SK-N-SH (cell line): ENCODE measurements around the gene PFKFB2. TPM values are rescaled to one million over a fixed set of nuclear protein-coding genes. Genes with fewer than 3 reads are reported as not detected.
A peak's percentile ranks its signal among the peaks of the same experiment; 100 is the strongest.

Experiments used
- CTCF ChIA-PET: fragments of 300-600, 350-600 bp; formaldehyde crosslinking; extraction: SDS; loops from one replicate; lab custom pipeline; 2021; lab: Yijun Ruan, JAX
- POLR2A ChIA-PET: fragments of 350-600 bp; sonication (Branson Sonifier 250); formaldehyde crosslinking; extraction: SDS; loops from one replicate; lab custom pipeline; 2020; ENCODE audit warnings: antibody characterized with exemption, inconsistent platforms; lab: Yijun Ruan, JAX
- DNase-seq: peaks from one replicate; pipeline ENCODE4 v3.0.0; 2012
- H2AFZ ChIP-seq: fragments of 200-600 bp; sonication (generic); 2 replicates; pipeline ENCODE4 v1.8.1; 2016; ENCODE audit warnings: antibody characterized with exemption, mild to moderate bottlenecking, low read depth
- H3F3A ChIP-seq: fragments of 200-600 bp; sonication (generic); replicated peaks from 2 replicates; pipeline ENCODE3; 2016; ENCODE audit warnings: antibody characterized with exemption, mild to moderate bottlenecking; ENCODE audit not compliant: insufficient read depth
- H3K27ac ChIP-seq, 2 experiments: fragments of 200-500 bp in 1 of 2; fragments of 200-600 bp in 1 of 2; sonication (Bioruptor generic) in 1 of 2; sonication (generic), shearing (Covaris generic) in 1 of 2; 2 replicates each; pipeline versions ENCODE4 v1.5.1 to v1.6.1; 2014 to 2016; ENCODE audit warnings: low read depth in 2 of 2, inconsistent platforms in 1 of 2, low read length in 1 of 2, mild to moderate bottlenecking in 1 of 2, mixed read lengths in 1 of 2
- H3K27me3 ChIP-seq: fragments of 200-600 bp; sonication (generic), shearing (Covaris generic); 2 replicates; pipeline ENCODE4 v1.6.1; 2016; ENCODE audit warnings: mixed run types; ENCODE audit not compliant: insufficient read depth
- H3K36me3 ChIP-seq, 2 experiments: fragments of 200-500 bp in 1 of 2; fragments of 200-600 bp in 1 of 2; sonication (Bioruptor generic) in 1 of 2; sonication (generic) in 1 of 2; replicated peaks in 1 of 2; 2 replicates each; pipeline versions ENCODE3 to v1.5.1; 2014 to 2016; ENCODE audit warnings: low read length in 1 of 2, mild to moderate bottlenecking in 1 of 2; ENCODE audit not compliant: insufficient read depth in 2 of 2, control insufficient read depth in 1 of 2
- H3K4me1 ChIP-seq, 2 experiments: fragments of 200-500 bp in 1 of 2; fragments of 200-600 bp in 1 of 2; sonication (Bioruptor generic) in 1 of 2; sonication (generic), shearing (Covaris generic) in 1 of 2; 2 replicates each; pipeline versions ENCODE4 v1.5.1 to v1.6.1; 2014 to 2016; ENCODE audit warnings: low read depth in 1 of 2, low read length in 1 of 2, mixed run types in 1 of 2; ENCODE audit not compliant: insufficient read depth in 2 of 2, control insufficient read depth in 1 of 2
- H3K4me2 ChIP-seq: fragments of 200-600 bp; sonication (generic), shearing (Covaris generic); 2 replicates; pipeline ENCODE4 v1.6.1; 2017; ENCODE audit warnings: mixed run types
- H3K4me3 ChIP-seq, 2 experiments: fragments of 200-500 bp in 1 of 2; fragments of 200-600 bp in 1 of 2; sonication (Bioruptor generic) in 1 of 2; sonication (generic), shearing (Covaris generic) in 1 of 2; 2 replicates each; pipeline versions ENCODE4 v1.5.1 to v1.8.1; 2014 to 2016; ENCODE audit warnings: low read depth in 2 of 2, inconsistent platforms in 1 of 2, low read length in 1 of 2, mild to moderate bottlenecking in 1 of 2, mixed read lengths in 1 of 2, moderate library complexity in 1 of 2
- H3K79me2 ChIP-seq: fragments of 200-600 bp; sonication (generic); 2 replicates; pipeline ENCODE4 v1.8.1; 2017; ENCODE audit warnings: mild to moderate bottlenecking; ENCODE audit not compliant: insufficient read depth
- H3K9ac ChIP-seq: fragments of 200-600 bp; sonication (generic); 2 replicates; pipeline ENCODE4 v1.6.1; 2017; ENCODE audit warnings: mixed run types
- H3K9me2 ChIP-seq: fragments of 200-600 bp; sonication (generic); 2 replicates; pipeline ENCODE4 v1.6.1; 2017; ENCODE audit warnings: mixed run types
- H3K9me3 ChIP-seq: fragments of 200-600 bp; sonication (generic); 2 replicates; pipeline ENCODE4 v1.6.1; 2017; ENCODE audit warnings: mixed run types, mild to moderate bottlenecking, moderate library complexity
- H4K20me1 ChIP-seq: fragments of 200-600 bp; sonication (generic); 2 replicates; pipeline ENCODE4 v1.6.1; 2017; ENCODE audit warnings: mild to moderate bottlenecking, mixed run types; ENCODE audit not compliant: insufficient read depth
- ELF1 ChIP-seq: IDR thresholded peaks from 2 replicates; pipeline ENCODE4 v1.4.0; 2012
- EZH2phosphoT487 ChIP-seq: fragments of 200-600 bp; sonication (generic); IDR thresholded peaks from 2 replicates; pipeline ENCODE4 v1.6.1; 2017; ENCODE audit warnings: low read depth, mixed run types, mild to moderate bottlenecking, antibody characterized with exemption, moderate library complexity, borderline replicate concordance
- FOSL2 ChIP-seq: IDR thresholded peaks from 2 replicates; pipeline ENCODE4 v1.4.0; 2012; ENCODE audit warnings: low read depth, mild to moderate bottlenecking, moderate library complexity, borderline replicate concordance
- GABPA ChIP-seq: IDR thresholded peaks from 2 replicates; pipeline ENCODE4 v1.4.0; 2012; ENCODE audit warnings: low read depth, mild to moderate bottlenecking
- MAX ChIP-seq: IDR thresholded peaks from 2 replicates; pipeline ENCODE4 v1.4.0; 2012; ENCODE audit warnings: low read depth
- NFIC ChIP-seq: IDR thresholded peaks from 2 replicates; pipeline ENCODE4 v1.4.0; 2012; ENCODE audit warnings: borderline replicate concordance
- NRF1 ChIP-seq: IDR thresholded peaks from 2 replicates; pipeline ENCODE4 v1.6.1; 2012; ENCODE audit warnings: low read depth, mild to moderate bottlenecking, low read length
- PBX3 ChIP-seq: IDR thresholded peaks from 2 replicates; pipeline ENCODE4; 2012
- RAD21 ChIP-seq: IDR thresholded peaks from 2 replicates; pipeline ENCODE4 v1.6.1; 2012; ENCODE audit warnings: mild to moderate bottlenecking, low read length
- RCOR1 ChIP-seq: fragments of 150-350 bp; IDR thresholded peaks from 2 replicates; pipeline ENCODE4 v1.6.1; 2017; ENCODE audit warnings: antibody characterized with exemption, low read length
- RFX5 ChIP-seq: IDR thresholded peaks from 2 replicates; pipeline ENCODE4 v1.6.1; 2012; ENCODE audit warnings: mild to moderate bottlenecking, improper control_type of control experiment, low read length
- RXRA ChIP-seq: IDR thresholded peaks from 2 replicates; pipeline ENCODE4 v1.4.0; 2012; ENCODE audit warnings: low read depth, mild to moderate bottlenecking, borderline replicate concordance
- SIN3A ChIP-seq: IDR thresholded peaks from 2 replicates; pipeline ENCODE4 v1.6.1; 2012; ENCODE audit warnings: low read depth, mild to moderate bottlenecking, low read length, moderate library complexity, borderline replicate concordance
- SMC3 ChIP-seq: IDR thresholded peaks from 2 replicates; pipeline ENCODE4 v1.6.1; 2012; ENCODE audit warnings: low read depth, low read length, improper control_type of control experiment
- ZBTB33 ChIP-seq: IDR thresholded peaks from 2 replicates; pipeline ENCODE4 v1.4.0; 2012; ENCODE audit warnings: low read depth, borderline replicate concordance
- WGBS: methylation state at CpG from one replicate; pipeline ENCODE4 v1.1.6; 2017; ENCODE audit warnings: low lambda C conversion rate; 5-methylcytosine and 5-hydroxymethylcytosine counted together
- polyA plus RNA-seq, 3 experiments: library from polyadenylated mRNA; depleted of rRNA; stranded (reverse); fragments of >200 nt; gene quantifications; 2 replicates each; pipeline ENCODE4 v1.2.3, GENCODE V29; 2012
- TF ChIP-seq, protein P1 (sequence below): fragments of 150-350 bp; IDR thresholded peaks from 2 replicates; pipeline ENCODE4 v1.6.1; 2017; ENCODE audit warnings: antibody characterized with exemption, low read length, low read depth, borderline replicate concordance
- TF ChIP-seq, protein P2 (sequence below): fragments of 200-600 bp; sonication (generic); IDR thresholded peaks from 2 replicates; pipeline ENCODE4 v1.6.1; 2017; ENCODE audit warnings: antibody characterized with exemption, mild to moderate bottlenecking, moderate library complexity
- TF ChIP-seq, protein P3 (sequence below): IDR thresholded peaks from 2 replicates; pipeline ENCODE4 v1.6.1; 2012; ENCODE audit warnings: mild to moderate bottlenecking, low read depth, low read length, moderate library complexity
- TF ChIP-seq, protein P4 (sequence below): fragments of 150-350 bp; IDR thresholded peaks from 2 replicates; pipeline ENCODE4 v1.6.1; 2016; ENCODE audit warnings: mild to moderate bottlenecking, low read depth, low read length

The PFKFB2 gene
- polyA plus RNA-seq, 1 of the 3 experiments (the other 2 are of a cell fraction), result 1.8 TPM

DNA sequence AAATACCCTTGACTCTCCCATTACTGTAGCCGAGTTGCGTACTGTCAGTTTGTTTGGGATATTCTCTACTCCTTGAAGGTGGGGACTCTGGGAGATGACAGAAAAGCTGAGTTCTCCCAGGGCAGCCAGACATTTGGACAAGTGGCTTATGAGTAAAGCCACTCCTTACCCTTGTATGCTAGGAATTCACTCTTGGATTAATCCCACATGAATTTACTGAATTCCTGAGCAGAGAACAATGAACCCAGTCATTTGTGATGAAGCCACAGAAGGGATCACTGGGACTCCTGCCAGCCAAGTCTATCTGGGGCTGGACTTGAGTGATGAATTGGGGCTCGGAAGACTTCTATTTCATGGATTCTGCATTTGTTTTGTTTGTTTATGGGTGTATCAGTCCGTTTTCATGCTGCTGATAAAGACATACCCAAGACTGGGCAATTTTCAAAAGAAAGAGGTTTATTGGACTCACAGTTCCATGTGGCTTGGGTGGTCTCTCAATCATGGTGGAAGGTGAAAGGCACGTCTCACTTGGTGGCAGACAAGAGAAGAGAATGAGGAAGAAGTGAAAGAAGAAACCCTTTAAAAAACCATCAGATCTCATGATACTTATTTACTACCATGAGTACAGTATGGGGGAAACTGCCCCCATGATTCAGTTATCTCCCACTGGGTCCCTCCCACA is 45.6 kb upstream of the PFKFB2 start:
- WGBS, result 15% methylated on average over 3 of the region's 5 CpGs
- no peaks in the 10 kb centered on the region for H3K79me2 ChIP-seq
- no peak for TF ChIP-seq SMC3
- TF ChIP-seq, protein P1, sequence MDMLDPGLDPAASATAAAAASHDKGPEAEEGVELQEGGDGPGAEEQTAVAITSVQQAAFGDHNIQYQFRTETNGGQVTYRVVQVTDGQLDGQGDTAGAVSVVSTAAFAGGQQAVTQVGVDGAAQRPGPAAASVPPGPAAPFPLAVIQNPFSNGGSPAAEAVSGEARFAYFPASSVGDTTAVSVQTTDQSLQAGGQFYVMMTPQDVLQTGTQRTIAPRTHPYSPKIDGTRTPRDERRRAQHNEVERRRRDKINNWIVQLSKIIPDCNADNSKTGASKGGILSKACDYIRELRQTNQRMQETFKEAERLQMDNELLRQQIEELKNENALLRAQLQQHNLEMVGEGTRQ, result no peak
- peak; percentile 29; the same call in 1 of the 2 replicates for TF ChIP-seq RXRA
- peak; percentile 96 for TF ChIP-seq NFIC
- TF ChIP-seq, protein P2, sequence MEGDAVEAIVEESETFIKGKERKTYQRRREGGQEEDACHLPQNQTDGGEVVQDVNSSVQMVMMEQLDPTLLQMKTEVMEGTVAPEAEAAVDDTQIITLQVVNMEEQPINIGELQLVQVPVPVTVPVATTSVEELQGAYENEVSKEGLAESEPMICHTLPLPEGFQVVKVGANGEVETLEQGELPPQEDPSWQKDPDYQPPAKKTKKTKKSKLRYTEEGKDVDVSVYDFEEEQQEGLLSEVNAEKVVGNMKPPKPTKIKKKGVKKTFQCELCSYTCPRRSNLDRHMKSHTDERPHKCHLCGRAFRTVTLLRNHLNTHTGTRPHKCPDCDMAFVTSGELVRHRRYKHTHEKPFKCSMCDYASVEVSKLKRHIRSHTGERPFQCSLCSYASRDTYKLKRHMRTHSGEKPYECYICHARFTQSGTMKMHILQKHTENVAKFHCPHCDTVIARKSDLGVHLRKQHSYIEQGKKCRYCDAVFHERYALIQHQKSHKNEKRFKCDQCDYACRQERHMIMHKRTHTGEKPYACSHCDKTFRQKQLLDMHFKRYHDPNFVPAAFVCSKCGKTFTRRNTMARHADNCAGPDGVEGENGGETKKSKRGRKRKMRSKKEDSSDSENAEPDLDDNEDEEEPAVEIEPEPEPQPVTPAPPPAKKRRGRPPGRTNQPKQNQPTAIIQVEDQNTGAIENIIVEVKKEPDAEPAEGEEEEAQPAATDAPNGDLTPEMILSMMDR, result no peak
- TF ChIP-seq GABPA, result 0 out of 2 replicates have a peak, but pooled peaks have one; percentile 24
- TF ChIP-seq NRF1, result no peak
- TF ChIP-seq, protein P3, sequence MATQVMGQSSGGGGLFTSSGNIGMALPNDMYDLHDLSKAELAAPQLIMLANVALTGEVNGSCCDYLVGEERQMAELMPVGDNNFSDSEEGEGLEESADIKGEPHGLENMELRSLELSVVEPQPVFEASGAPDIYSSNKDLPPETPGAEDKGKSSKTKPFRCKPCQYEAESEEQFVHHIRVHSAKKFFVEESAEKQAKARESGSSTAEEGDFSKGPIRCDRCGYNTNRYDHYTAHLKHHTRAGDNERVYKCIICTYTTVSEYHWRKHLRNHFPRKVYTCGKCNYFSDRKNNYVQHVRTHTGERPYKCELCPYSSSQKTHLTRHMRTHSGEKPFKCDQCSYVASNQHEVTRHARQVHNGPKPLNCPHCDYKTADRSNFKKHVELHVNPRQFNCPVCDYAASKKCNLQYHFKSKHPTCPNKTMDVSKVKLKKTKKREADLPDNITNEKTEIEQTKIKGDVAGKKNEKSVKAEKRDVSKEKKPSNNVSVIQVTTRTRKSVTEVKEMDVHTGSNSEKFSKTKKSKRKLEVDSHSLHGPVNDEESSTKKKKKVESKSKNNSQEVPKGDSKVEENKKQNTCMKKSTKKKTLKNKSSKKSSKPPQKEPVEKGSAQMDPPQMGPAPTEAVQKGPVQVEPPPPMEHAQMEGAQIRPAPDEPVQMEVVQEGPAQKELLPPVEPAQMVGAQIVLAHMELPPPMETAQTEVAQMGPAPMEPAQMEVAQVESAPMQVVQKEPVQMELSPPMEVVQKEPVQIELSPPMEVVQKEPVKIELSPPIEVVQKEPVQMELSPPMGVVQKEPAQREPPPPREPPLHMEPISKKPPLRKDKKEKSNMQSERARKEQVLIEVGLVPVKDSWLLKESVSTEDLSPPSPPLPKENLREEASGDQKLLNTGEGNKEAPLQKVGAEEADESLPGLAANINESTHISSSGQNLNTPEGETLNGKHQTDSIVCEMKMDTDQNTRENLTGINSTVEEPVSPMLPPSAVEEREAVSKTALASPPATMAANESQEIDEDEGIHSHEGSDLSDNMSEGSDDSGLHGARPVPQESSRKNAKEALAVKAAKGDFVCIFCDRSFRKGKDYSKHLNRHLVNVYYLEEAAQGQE, result no peak
- no peak for TF ChIP-seq ZBTB33
- TF ChIP-seq SIN3A, result peak; percentile 40; the same call in 1 of the 2 replicates
- peak; percentile 49; the same call in 1 of the 2 replicates for TF ChIP-seq MAX
- no peak for TF ChIP-seq ELF1
- peak; percentile 68; the same call in 1 of the 2 replicates for TF ChIP-seq FOSL2
- TF ChIP-seq EZH2phosphoT487, result no peak
- no peak for TF ChIP-seq RFX5
- TF ChIP-seq RAD21, result no peak
- no peak for TF ChIP-seq RCOR1
- TF ChIP-seq PBX3, result peak; percentile 86
- TF ChIP-seq, protein P4, sequence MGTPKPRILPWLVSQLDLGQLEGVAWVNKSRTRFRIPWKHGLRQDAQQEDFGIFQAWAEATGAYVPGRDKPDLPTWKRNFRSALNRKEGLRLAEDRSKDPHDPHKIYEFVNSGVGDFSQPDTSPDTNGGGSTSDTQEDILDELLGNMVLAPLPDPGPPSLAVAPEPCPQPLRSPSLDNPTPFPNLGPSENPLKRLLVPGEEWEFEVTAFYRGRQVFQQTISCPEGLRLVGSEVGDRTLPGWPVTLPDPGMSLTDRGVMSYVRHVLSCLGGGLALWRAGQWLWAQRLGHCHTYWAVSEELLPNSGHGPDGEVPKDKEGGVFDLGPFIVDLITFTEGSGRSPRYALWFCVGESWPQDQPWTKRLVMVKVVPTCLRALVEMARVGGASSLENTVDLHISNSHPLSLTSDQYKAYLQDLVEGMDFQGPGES, result no peak

More for the DNA sequence above, 45.6 kb upstream of the PFKFB2 start:
- H3K36me3 ChIP-seq, result no peaks in the 10 kb centered on the region
- no peaks in the 10 kb centered on the region for H4K20me1 ChIP-seq
- no peak overlapping the region for H3K4me3 ChIP-seq
- no peaks in the 10 kb centered on the region for H3F3A ChIP-seq
- no peak overlapping the region for H3K9ac ChIP-seq
- ChIA-PET CTCF (interaction anchor here (2.0 kb wide), 1 partner anchor 492 kb away, joined by 4 read pairs; no protein-coding TSS in a partner anchor), POLR2A (no interaction called here)
- H3K9me3 ChIP-seq, result no peaks in the 10 kb centered on the region
- peaks cover 6 to 10% of the 10 kb centered on the region in 2 experiments; a peak in 2 of 4 replicates for H3K4me1 ChIP-seq
- H3K27ac ChIP-seq, result peak overlapping the region; percentile 33 to 72; a peak in 3 of 4 replicates
- no peaks in the 10 kb centered on the region for H3K27me3 ChIP-seq
- no peak overlapping the region; the same call in 1 of the 2 replicates for H3K4me2 ChIP-seq
- no peak for DNase-seq
- no peaks in the 10 kb centered on the region for H3K9me2 ChIP-seq
- peak overlapping the region; percentile 2; the same call in 1 of the 2 replicates for H2AFZ ChIP-seq
